ENCODE measurements around the gene C12orf43.

The C12orf43 gene

GRCh38 chr12:121059031-121059898 is 43.0 kb upstream of the C12orf43 start:
- H3K4me3 ChIP-seq (ENCODE audit: low read depth in 1 of 2, low read length in 2 of 2), result no peak overlapping the region
- H3K4me1 ChIP-seq (ENCODE audit: insufficient read depth, low read length), result peaks cover 8% of the 10 kb centered on the region
- H3K27ac ChIP-seq (ENCODE audit: low read length), result no peak overlapping the region
- H3K4me2 ChIP-seq (ENCODE audit: insufficient read depth, low read length), result no peak overlapping the region
- no peak overlapping the region for H2AFZ ChIP-seq (ENCODE audit: low read depth, low read length)
- no peaks in the 10 kb centered on the region for H4K20me1 ChIP-seq (ENCODE audit: insufficient read depth, low read length)
- no peaks in the 10 kb centered on the region for H3K36me3 ChIP-seq (ENCODE audit: insufficient read depth, low read length)
- no peaks in the 10 kb centered on the region for H3K79me2 ChIP-seq (ENCODE audit: insufficient read depth, low read length)
- no peaks in the 10 kb centered on the region for H3K27me3 ChIP-seq (ENCODE audit: insufficient read depth, low read length, poor library complexity)
- TF ChIP-seq, protein P1, sequence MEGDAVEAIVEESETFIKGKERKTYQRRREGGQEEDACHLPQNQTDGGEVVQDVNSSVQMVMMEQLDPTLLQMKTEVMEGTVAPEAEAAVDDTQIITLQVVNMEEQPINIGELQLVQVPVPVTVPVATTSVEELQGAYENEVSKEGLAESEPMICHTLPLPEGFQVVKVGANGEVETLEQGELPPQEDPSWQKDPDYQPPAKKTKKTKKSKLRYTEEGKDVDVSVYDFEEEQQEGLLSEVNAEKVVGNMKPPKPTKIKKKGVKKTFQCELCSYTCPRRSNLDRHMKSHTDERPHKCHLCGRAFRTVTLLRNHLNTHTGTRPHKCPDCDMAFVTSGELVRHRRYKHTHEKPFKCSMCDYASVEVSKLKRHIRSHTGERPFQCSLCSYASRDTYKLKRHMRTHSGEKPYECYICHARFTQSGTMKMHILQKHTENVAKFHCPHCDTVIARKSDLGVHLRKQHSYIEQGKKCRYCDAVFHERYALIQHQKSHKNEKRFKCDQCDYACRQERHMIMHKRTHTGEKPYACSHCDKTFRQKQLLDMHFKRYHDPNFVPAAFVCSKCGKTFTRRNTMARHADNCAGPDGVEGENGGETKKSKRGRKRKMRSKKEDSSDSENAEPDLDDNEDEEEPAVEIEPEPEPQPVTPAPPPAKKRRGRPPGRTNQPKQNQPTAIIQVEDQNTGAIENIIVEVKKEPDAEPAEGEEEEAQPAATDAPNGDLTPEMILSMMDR (IDR thresholded peaks at IDR 0.05; ENCODE audit: borderline replicate concordance, extremely low read depth, low read length, poor library complexity, severe bottlenecking), result no peak
- TF ChIP-seq EZH2 (IDR thresholded peaks at IDR 0.05; ENCODE audit: borderline replicate concordance, low read depth, low read length, severe bottlenecking), result no peak
- H3K9ac ChIP-seq (ENCODE audit: low read depth, low read length), result no peak overlapping the region
- no peaks in the 10 kb centered on the region for H3K9me3 ChIP-seq (ENCODE audit: insufficient read depth, low read length, severe bottlenecking)
- DNase-seq (no peak), ATAC-seq (ENCODE audit: insufficient read depth, low read depth) (no peak)

DNA sequence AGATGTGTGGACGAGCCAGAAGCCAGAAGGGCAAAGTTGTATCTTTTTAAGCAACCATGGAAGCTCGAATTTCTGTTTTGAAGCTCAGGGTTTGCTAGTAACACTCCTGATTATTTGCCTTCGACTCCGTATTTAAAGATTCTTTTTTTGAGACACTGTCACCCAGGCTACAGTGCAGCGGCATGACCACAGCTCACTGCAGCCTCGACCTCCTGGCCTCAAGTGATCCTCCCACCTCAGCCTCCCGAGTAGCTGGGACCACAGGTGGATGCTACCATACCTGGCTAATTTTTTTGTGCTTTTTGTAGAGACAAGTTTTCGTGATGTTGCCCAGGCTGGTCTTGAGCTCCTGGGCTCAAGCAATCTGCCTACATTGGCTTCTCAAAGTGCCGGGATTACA is 41.5 kb upstream of the C12orf43 start:
- H4K20me1 ChIP-seq (ENCODE audit: insufficient read depth, low read length), result no peaks in the 10 kb centered on the region
- no peak overlapping the region for H3K4me3 ChIP-seq (ENCODE audit: low read depth in 1 of 2, low read length in 2 of 2)
- H3K27me3 ChIP-seq (ENCODE audit: insufficient read depth, low read length, poor library complexity), result no peaks in the 10 kb centered on the region
- no peaks in the 10 kb centered on the region for H3K79me2 ChIP-seq (ENCODE audit: insufficient read depth, low read length)
- no peak for TF ChIP-seq EZH2 (IDR thresholded peaks at IDR 0.05; ENCODE audit: borderline replicate concordance, low read depth, low read length, severe bottlenecking)
- H3K27ac ChIP-seq (ENCODE audit: low read length), result no peak overlapping the region
- peaks cover 8% of the 10 kb centered on the region for H3K4me1 ChIP-seq (ENCODE audit: insufficient read depth, low read length)
- no peaks in the 10 kb centered on the region for H3K36me3 ChIP-seq (ENCODE audit: insufficient read depth, low read length)
- no peaks in the 10 kb centered on the region for H3K9me3 ChIP-seq (ENCODE audit: insufficient read depth, low read length, severe bottlenecking)
- H3K4me2 ChIP-seq (ENCODE audit: insufficient read depth, low read length), result no peak overlapping the region
- ATAC-seq (ENCODE audit: insufficient read depth, low read depth) (no peak), DNase-seq (no peak)
- H2AFZ ChIP-seq (ENCODE audit: low read depth, low read length), result no peak overlapping the region; the same call in 1 of the 2 replicates
- no peak overlapping the region for H3K9ac ChIP-seq (ENCODE audit: low read depth, low read length)

DNA sequence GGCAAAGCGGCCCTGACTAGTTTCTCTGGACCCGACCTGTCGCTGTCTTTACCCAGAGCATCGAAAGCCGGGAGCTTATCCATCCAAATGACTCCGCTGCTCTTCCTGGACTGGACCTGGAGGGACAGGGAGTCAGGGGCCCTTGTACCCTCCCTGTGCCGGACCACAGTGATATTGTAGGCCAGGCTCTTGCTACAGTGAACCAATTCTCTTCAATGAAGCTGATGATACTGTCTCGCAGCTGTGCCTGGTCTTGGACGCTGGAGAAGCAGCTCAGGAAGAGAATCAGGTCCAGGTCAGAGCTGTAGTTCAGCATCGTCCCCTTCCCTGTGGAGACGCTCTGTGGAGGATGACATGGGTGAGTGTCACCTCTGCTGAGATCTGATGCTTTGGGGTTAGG is 37.4 kb upstream of the C12orf43 start:
- H3K9me3 ChIP-seq (ENCODE audit: insufficient read depth, low read length, severe bottlenecking), result no peaks in the 10 kb centered on the region
- no peaks in the 10 kb centered on the region for H3K36me3 ChIP-seq (ENCODE audit: insufficient read depth, low read length)
- no peak for ATAC-seq (ENCODE audit: insufficient read depth, low read depth)
- no peaks in the 10 kb centered on the region for H4K20me1 ChIP-seq (ENCODE audit: insufficient read depth, low read length)
- no peak overlapping the region for H3K9ac ChIP-seq (ENCODE audit: low read depth, low read length)
- H3K79me2 ChIP-seq (ENCODE audit: insufficient read depth, low read length), result no peaks in the 10 kb centered on the region
- no peaks in the 10 kb centered on the region for H3K4me1 ChIP-seq (ENCODE audit: insufficient read depth, low read length)
- H3K4me2 ChIP-seq (ENCODE audit: insufficient read depth, low read length), result no peak overlapping the region
- H3K27me3 ChIP-seq (ENCODE audit: insufficient read depth, low read length, poor library complexity), result peaks cover under 1% of the 10 kb centered on the region
- H3K4me3 ChIP-seq (ENCODE audit: low read depth in 1 of 2, low read length in 2 of 2), result no peak overlapping the region
- H3K27ac ChIP-seq (ENCODE audit: low read length), result no peak overlapping the region
- DNase-seq, result no peak
- TF ChIP-seq, protein P1 (IDR thresholded peaks at IDR 0.05; ENCODE audit: borderline replicate concordance, extremely low read depth, low read length, poor library complexity, severe bottlenecking), result no peak
- TF ChIP-seq EZH2 (IDR thresholded peaks at IDR 0.05; ENCODE audit: borderline replicate concordance, low read depth, low read length, severe bottlenecking), result no peak
- H2AFZ ChIP-seq (ENCODE audit: low read depth, low read length), result no peak overlapping the region

DNA sequence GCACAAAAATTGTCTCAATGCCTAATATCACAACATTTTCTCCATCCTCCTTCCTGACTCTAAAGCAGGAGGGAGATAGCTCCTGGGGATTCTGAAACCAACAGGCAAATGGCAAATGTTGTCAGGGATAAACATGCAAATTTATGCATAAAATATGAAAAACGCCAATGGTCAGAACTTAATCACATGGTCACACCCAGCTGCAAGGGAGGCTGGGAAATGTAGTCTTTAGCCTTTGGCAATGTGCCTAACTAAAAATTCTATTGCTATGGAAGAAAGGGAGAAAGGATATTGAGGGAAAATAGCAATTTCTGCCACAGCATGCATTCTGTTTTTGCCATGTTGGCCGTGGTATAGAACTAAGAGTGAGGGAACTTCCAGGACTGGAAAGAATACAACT is 34.4 kb upstream of the C12orf43 start:
- Histone ChIP-seq H4K20me1 (ENCODE audit: insufficient read depth, low read length) (no peaks in the 10 kb centered on the region), H3K27ac (ENCODE audit: low read length) (no peak overlapping the region), H2AFZ (ENCODE audit: low read depth, low read length) (no peak overlapping the region), H3K79me2 (ENCODE audit: insufficient read depth, low read length) (no peaks in the 10 kb centered on the region), H3K27me3 (ENCODE audit: insufficient read depth, low read length, poor library complexity) (peaks cover 3% of the 10 kb centered on the region), H3K4me1 (ENCODE audit: insufficient read depth, low read length) (no peaks in the 10 kb centered on the region), H3K36me3 (ENCODE audit: insufficient read depth, low read length) (no peaks in the 10 kb centered on the region), H3K9me3 (ENCODE audit: insufficient read depth, low read length, severe bottlenecking) (no peaks in the 10 kb centered on the region), H3K9ac (ENCODE audit: low read depth, low read length) (no peak overlapping the region), H3K4me3 (ENCODE audit: low read depth in 1 of 2, low read length in 2 of 2) (no peak overlapping the region), H3K4me2 (ENCODE audit: insufficient read depth, low read length) (no peak overlapping the region)
- DNase-seq (no peak), ATAC-seq (ENCODE audit: insufficient read depth, low read depth) (no peak)
- TF ChIP-seq, protein P1 (IDR thresholded peaks at IDR 0.05; ENCODE audit: borderline replicate concordance, extremely low read depth, low read length, poor library complexity, severe bottlenecking), result no peak
- no peak for TF ChIP-seq EZH2 (IDR thresholded peaks at IDR 0.05; ENCODE audit: borderline replicate concordance, low read depth, low read length, severe bottlenecking)
